HTERT RPE-1 (cell line): Measurements from ENCODE around the gene PYGB.

Experiments
- in situ Hi-C: fragments of 300-500 bp; cut with MboI; formaldehyde crosslinking; loops from 4 replicates; pipeline ENCODE4 v1.14.3; 2020; ENCODE audit warnings: low sequenced_read_pairs

Gene PYGB

DNA sequence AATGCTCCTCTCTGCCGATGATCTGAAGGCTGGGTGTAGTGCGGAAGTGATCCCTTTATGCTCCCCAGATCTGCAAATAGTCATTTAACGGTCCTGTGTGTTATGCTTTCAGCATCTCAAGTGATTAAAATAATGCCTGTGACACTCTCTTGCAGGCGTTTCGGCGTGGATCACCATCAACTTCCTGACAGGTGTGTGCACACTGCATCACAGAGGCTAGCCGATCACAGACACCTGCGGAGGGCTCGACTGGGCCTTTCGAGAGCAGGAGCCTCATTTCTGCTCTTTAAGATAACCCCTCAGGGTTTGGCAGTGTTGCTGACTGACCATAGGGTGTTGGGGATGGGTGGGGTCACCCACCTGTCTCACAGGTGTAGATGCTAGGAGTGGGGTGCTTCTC, 32.4 kb upstream of the PYGB start:
- in situ Hi-C loops: no loop called here

DNA sequence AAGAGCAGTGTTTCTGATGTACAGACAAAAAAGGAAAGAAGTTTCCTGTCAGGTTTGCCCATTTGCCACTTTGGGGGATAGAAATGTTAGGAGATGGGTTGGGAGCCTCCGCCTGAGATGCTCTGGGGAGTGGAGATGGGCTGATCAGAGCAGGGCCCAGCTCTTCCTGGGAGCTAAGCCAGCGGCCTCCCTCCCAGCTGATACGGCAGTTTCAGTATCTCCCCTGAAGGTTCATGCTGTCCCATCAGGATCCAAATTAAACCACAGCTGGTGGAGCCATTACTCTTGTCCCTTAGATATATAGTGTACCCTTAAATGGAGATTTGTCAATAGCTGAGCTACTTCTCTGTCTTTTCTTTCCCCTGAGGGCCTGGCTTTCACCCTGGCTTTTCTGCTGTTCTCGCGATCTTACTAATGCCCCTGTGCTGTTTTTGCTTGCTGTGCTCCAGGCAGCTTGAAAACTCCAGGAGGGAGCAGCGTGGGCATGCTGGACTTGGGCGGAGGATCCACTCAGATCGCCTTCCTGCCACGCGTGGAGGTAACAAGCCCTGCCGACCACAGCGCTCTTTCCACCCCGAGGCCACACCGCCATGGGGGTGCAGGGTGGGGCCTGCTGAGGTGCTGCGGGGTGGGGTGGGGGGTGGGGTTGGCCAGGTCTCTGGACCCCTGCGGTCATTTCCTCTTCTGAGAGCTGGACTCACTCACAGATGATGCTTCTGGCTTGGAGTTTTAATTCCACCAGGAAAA, 31.5 kb upstream of the PYGB start:
- in situ Hi-C loops: no loop called here

DNA sequence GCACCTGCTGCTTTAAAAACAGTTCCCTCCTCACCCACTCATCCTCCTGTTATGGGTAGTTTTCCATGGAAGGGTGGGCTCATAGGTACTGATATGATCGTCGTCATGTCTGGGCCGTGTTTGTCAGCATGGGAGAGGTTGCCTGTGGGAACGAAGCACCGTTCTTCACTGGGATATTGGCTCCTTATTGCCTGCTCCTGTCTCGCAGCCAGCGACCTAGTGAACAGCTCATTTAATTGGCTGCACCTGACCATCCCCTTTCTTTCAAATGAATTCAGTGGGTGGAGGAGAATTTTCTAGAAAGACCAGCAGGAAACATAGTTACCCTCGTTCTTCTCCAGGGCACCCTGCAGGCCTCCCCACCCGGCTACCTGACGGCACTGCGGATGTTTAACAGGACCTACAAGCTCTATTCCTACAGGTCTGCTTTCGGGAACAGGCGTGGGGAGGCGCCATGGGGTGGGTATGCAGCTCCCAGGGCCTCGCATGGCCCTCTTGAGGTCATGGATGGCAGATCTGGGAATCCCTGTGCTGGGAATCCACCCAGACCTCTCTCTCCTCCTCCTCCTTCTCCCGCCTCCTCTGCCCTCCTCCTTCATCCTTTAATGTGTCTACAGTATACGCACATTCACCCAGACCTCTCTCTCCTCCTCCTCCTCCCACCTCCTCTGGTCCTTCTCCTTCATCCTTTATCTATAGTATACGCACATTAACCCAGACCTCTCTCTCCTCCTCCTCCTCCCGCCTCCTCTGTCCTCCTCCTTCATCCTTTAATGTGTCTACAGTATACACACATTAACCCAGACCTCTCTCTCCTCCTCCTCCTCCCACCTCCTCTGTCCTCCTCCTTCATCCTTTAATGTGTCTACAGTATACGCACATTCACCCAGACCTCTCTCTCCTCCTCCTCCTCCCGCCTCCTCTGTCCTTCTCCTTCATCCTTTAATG, 30.4 kb upstream of the PYGB start:
- in situ Hi-C loops: no loop called here

DNA sequence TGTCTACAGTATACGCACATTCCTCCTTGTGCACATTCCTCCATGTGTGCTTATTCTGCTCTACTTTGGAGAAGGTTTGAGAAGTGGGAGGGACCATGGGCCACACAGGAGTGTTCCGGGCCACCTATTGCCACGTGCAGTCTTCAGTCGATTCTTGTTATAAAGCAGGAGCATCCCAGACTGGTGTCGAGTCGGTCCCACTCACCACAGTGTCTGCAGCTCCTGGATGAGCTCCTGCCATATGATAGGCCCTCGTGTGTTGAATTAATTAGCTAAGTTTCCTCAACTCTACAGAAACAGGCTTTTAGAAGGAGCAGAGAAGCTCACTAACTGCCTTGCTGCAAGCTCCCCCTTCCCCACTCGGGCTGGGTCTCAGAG, 29.8 kb upstream of the PYGB start:
- in situ Hi-C loops: no loop called here

DNA sequence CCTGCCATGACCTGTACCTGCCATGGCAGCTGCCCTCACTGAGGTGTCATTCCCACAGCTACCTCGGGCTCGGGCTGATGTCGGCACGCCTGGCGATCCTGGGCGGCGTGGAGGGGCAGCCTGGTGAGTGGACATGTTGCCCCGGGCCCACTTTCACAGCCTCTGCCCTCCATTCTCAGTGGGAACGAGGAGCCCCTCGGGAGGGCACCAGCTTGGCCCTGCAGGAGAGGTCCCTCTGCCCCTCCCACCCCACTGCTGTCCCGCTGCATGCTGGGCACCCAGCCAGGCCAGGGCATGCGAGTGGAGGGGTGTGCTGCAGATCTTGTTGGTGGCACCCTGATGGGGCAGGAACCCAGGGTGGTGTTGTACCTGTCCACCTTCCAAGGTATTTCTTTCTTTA, 29.4 kb upstream of the PYGB start:
- in situ Hi-C loops: no loop called here

DNA sequence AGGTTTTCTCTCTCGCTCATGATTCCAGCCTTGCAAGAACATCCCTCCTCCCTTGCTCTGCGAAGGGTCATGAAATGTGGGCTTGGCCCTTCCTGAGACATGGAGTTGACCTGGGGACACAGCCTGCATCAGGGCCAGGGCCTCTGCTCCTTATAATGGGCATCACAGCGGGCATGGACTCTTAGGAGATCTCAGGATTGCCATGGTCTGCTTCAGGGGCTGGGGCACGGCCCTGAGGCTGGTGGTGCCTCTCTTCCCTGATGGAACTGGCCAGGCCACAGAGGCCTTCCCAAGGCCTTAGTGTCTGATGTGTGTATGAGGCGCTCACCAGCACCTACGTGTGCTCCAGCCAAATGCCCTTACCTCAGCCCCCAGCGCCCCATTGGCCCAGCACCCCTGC, 28.5 kb upstream of the PYGB start:
- in situ Hi-C loops: no loop called here

DNA sequence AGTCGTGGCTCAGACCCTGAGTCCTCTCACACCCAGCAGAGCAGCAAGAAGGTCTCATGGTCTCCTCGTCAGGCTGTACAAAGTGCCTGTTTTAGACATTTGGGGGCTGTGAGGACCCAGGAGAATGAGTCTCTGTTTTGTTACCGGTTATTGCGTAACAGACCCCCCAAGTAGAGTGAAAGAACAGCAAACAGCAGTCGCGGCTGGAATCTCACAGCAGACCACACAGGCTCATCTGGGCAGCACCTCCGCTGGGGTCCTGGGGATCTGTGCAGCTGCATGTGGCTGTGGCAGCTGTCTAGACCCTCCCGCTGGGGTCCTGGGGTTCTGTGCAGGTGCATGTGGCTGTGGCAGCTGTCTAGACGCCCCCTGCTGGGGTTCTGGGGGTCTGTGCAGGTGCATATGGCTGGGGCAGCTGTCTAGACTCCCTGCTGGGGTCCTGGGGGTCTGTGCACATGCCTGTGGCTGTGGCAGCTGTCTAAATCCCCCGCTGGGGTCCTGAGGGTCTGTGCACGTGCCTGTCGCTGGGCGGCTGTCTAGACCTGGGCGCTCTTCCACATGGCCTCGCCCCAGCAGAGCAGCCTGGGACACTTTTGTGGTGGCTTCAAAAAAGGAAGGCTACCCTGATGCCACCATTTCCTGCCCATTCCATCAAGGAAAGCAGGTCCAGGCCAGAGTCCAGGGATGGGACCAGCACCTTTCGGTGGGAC, 27.7 kb upstream of the PYGB start:
- in situ Hi-C loops: no loop called here

DNA sequence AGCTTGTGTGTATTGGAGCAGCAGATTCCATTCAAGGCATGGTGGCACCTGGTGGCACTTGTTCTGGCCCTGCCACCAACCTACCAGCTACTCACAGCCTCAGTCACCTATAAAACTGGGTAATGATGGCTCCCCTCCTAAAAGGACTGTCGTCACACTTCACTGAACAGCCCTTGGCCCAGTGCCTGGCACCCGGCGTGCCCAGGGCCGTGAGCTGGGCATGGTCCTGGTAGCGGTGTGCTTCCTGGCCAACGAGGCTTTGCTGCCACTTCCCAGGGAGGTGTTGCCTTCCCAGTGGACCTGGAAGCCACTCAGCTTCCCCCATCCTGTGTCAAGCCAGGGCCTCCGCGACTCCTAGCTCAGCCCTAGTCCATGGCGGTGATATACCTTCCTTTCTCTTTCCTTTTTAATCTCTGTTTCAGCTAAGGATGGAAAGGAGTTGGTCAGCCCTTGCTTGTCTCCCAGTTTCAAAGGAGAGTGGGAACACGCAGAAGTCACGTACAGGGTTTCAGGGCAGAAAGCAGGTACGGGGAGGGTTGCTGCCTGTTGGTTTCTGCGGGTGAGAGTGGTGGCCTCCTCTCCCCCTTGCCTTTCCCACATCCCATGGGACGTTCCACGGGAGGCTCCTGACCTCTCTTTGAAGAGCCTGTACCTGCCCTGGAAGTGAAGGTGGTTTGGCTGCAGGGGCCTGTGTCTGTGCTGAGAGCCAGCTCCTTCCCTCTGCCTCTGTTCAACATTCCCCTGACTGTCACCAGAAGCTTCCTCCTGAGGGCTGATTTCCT, 26.9 kb upstream of the PYGB start:
- in situ Hi-C loops: no loop called here

DNA sequence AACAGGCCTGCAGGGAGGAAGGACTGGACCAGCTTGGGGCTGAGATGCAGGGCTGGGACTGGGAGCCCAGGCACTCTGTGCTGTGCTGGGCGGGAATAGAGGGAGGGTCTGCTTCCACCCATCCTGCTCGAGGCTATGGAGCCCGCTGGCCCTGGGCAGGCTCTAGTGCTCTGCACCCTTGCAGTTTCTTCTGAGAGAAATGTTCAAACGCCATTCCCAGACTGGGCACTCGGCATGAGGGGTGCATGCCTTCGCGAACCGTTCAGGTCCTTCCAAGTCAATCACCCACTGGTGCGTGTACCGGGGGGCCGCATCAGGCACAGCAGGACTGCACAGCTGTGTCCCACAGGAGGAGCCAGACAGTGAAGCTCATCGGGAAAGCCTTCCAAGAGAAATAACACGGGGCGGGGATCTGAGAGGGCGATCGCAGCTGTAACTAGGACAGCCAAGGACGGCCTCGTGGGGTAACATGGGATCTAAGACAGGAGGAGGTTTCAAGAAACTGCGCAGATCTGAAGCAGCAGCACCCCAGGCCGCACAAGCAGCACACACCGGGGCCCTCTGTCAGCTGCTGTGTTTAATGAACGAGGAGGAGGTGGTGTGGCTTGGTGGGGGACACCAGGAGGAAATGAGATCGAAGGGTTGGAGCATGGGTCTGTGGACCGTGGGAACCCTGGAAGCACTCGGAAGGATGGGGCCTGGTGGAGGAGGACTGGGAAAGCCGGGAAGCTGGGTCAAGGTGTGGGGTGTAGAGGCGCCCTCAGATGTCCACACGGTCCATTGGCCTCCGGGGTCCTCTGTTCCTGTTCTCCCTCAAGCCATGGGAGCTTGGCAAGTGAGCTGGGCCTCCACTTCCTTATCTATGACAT, 26.1 kb upstream of the PYGB start:
- in situ Hi-C loops: no loop called here

DNA sequence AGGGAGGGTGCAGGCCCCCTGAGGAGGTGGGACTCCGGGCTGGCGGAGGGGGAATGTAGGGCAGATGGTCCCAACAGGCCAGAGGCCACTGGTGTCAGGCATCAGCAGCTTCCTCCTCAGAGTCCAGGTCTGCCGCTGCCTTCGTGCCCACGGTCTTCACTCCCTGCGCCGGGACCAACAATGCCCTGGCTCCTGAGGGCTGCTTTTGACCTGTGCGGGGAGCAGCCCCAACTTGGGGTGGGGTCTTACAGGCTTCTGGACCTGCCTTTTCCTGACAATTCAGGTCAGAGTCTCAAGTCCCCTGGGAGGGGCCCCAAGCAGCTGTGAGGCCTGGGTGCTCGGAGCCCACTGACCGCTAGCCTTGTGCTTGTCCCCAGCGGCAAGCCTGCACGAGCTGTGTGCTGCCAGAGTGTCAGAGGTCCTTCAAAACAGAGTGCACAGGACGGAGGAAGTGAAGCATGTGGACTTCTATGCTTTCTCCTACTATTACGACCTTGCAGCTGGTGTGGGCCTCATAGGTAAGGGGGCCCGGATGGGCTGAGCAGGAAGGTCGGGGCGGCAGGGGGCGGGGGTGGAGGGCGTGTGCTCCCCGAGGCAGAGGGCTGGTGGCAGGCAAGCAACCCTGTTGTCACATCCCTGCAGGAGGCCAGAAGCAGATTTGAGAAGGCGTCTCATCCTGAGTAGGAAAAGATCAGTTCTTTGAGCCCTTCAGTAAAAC, 25.3 kb upstream of the PYGB start:
- in situ Hi-C loops: no loop called here

DNA sequence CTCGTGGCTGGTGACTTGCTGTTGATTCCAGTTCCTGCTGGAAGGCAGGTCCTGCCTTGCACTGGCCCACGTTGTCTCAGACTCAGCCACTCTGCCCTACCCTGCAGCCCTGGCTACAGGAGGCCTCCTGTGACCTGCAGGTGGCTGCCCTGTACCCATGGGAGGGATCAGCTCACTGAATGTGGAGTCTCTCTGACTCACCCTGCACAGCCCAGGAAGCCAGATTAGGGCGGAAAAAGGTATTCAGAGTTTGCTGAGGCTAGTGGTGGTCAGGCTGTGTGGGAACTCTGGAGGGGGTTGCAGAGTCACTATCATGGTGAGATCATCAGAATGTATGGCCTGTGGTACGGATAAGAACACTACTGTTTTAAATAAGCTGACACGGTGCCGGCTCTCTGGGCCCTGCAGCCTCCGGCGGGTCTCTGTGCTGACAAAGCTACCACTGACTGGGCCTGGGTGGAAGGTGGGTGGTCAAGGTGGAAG, 24.7 kb upstream of the PYGB start:
- in situ Hi-C loops: no loop called here

DNA sequence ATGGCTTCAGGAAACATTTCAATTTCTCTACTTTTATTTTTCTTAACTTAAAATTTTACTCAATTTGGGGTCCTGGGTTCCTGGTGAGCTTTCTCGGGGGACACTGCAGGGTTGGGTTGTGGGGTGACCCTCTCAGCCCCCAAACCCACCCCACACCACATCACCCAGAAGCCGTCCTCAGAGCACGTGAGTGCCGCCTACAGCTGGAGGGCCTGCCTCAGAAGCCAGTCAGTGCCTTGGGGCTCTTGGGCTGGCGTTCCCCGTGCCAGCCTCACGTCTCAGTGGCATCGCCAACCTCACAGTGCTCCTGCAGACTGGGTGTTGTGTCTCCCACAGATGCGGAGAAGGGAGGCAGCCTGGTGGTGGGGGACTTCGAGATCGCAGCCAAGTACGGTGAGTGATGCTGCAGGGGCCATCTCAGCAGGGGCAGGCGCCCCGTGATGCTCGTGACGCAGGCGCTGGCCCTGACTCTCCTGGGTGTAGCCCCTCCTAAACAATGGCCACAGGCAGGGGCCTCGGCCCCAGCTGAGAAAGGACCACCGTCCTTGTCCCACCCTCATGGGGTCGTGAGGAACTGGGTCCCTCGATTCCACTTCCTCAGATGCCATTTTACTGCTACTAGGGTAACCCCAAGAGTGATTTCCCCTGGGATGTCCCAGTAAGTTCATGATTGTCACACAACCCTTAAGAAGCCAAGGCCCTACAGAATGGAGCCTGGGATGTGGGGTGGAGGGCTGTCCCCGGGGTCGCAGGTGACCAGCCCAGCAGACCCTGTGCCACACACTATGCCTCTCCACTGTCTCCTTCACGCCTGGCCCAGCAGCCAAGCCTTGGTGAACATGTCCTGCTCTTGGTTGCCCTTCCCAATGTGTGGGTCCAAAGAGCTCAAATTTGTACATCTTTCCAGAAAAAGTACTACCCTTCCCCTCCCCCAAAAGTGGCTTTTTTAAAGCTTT, 23.8 kb upstream of the PYGB start:
- in situ Hi-C loops: no loop called here

DNA sequence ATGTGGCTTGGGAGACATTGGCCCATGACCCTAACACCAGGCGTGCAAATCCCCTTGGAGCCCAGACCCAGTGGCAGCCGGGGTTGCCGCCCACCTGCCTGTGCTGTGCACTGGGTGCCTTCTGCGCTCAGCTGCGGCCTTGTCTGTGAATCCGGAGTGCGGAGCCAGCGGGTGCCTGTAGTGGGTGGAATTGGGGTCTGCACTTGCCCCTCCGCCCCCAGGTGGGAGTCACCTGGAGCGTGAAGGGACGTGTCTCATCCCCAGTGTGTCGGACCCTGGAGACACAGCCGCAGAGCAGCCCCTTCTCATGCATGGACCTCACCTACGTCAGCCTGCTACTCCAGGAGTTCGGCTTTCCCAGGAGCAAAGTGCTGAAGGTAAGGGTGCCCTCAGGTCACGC, 22.9 kb upstream of the PYGB start:
- in situ Hi-C loops: no loop called here

DNA sequence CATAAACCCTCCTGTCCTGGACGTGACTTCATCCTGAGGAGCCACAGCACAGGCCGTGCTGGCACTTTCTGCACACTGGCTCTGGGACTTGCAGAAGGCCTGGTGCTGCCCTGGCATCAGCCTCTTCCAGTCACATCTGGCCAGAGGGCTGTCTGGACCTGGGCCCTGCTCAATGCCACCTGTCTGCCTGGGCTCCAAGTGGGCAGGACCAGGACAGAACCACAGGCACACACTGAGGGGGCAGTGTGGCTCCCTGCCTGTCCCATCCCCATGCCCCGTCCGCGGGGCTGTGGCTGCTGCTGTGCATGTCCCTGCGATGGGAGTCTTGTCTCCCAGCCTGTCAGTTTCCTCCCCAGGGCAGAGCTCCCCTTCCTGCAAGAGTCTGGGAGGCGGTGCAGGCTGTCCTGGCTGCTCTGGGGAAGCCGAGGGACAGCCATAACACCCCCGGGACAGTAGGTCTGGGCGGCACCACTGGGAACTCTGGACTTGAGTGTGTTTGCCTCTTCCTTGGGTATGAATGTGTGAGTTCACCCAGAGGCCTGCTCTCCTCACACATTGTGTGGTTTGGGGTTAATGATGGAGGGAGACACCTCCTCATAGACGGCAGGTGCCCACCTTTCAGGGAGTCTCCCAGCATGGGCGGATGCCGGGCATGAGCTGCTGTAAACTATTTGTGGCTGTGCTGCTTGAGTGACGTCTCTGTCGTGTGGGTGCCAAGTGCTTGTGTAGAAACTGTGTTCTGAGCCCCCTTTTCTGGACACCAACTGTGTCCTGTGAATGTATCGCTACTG, 22.0 kb upstream of the PYGB start:
- in situ Hi-C loops: no loop called here

DNA sequence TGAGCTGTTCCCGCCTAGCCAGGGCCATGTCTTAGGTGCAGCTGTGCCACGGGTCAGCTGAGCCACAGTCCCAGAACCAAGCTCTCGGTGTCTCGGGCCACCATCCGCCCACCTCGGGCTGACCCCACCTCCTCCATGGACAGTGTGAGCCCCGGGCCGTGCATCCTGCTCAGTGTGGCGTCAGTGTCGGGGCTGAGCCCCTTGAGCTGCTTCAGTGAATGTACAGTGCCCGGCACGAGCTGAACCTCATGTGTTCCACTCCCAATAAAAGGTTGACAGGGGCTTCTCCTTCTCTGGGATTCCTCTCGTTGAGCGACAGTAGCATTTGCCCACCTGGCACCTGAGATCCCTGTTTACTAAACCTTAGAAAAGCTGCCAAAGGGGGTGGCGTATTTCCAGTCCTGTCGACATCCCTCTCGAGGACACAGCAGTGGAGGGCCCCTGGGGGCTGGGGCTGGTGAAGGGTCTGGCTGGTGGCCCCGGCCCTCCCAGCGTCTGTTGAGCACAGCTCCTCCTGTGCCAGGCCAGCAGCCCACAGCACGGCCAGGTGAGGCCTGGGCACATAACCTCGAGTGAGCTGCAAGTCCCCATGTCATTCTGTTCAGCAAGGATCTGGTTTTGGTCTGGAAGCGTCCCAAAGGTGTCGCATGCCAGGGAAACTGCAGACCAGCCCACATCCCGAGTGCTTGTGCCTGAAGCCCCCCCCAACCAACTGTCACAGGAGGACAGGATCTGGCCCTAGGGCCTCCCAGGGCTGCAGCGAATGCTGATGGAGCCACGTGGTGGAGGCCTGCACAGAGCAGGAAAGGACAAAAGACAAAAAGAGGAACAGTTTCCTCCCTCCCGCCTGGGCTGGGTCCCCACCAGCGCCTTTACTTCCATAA, 21.2 kb upstream of the PYGB start:
- in situ Hi-C loops: no loop called here

DNA sequence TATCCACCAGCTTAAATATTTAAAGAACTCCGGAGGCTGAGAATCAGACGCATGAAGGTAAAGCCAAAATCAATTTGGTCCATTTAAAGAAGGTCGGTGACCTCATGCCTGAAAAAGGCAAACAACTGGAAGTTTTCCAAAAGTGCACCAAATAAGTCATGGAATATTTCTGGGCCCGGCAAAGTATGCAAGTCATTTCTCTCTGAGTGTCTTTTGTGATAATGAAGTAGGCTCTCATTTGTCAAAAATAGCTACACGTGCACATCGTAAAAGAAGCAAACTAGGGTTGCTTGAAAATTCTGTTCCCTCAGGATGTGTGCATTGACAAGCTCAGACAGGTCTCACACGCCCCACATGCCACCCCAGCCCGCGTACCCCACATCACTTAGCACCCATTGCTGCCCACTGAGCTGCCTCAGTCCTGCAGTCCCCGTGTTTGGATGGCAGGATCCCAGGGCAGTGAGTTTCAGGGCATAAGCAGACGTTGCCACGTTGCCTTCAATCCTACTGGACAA, 20.5 kb upstream of the PYGB start:
- in situ Hi-C loops: no loop called here
